ENCODE data around the gene OPA3. TPM values are rescaled to one million over a fixed set of nuclear protein-coding genes. Genes with fewer than 3 reads are reported as not detected.

OPA3 gene
- total RNA-seq, 1 donor from 2014 or later = 12.3 TPM

DNA sequence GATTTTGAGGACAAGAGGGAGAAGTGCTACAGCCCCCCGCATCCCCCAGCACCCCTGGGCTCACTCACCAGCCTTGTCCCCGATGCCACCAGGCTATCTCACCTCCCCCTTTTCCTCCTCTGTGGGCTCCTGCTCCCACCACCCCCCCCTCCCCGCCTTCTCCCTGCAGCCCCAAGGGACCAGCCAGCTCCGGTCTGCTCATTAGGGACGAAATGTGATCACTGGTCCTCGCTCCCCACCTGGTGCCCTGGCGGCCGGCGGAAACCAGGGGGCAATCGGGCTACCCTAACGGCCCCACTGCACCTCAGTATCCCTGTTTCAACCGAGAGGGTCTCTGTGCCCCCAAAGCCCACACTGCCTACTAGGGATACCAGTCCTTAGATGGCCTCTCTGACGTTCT lies 14.7 kb upstream of the OPA3 start:
- Histone ChIP-seq H3K4me3 (ENCODE audit: low read depth, low read length) (no peak overlapping the region), H3K27me3 (ENCODE audit: control insufficient read depth, insufficient read depth, low read length) (peaks cover 59% of the 10 kb centered on the region), H3K36me3 (ENCODE audit: control insufficient read depth, insufficient read depth, low read length) (no peaks in the 10 kb centered on the region)
- DNase-seq (ENCODE audit: low read depth) = no peak
- TF ChIP-seq, protein P1, sequence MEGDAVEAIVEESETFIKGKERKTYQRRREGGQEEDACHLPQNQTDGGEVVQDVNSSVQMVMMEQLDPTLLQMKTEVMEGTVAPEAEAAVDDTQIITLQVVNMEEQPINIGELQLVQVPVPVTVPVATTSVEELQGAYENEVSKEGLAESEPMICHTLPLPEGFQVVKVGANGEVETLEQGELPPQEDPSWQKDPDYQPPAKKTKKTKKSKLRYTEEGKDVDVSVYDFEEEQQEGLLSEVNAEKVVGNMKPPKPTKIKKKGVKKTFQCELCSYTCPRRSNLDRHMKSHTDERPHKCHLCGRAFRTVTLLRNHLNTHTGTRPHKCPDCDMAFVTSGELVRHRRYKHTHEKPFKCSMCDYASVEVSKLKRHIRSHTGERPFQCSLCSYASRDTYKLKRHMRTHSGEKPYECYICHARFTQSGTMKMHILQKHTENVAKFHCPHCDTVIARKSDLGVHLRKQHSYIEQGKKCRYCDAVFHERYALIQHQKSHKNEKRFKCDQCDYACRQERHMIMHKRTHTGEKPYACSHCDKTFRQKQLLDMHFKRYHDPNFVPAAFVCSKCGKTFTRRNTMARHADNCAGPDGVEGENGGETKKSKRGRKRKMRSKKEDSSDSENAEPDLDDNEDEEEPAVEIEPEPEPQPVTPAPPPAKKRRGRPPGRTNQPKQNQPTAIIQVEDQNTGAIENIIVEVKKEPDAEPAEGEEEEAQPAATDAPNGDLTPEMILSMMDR (IDR thresholded peaks at IDR 0.05; ENCODE audit: insufficient read depth, low read length, poor library complexity, severe bottlenecking) = no peak

DNA sequence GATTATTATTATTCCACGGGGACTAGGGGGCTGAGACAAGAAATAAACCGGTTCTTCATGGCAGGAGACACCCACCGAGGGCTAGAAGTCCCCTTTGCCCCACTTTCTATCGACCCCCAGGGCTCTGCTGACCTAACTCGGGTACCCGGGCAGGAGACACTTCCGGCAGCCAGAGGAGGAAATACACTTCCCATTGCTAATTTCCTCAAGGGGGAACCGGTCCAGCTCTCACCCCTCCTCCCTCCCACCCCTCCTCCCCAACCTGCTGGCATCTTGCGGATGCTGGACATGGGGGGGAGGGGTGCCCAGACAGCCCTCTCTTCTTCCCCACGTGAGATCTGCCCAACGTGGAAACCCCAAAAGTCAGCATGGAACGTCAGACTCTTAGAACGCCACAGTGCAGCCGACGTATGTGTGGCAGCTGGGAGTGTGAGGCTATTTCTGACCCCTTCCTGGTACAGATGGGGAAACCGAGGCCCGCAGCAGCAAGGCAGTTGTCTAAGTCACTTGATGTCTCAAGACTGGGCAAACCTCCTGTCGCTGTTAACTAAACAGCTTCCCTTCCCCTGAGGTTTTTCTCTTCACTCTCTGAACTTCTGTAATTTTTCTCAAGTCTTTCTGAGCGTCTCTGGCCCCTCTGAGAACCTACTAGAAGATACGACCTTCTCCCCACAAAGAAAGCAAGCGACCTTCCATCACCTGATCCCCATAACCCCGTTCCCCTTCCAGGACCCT lies 13.8 kb upstream of the OPA3 start:
- Histone ChIP-seq H3K36me3 (ENCODE audit: control insufficient read depth, insufficient read depth, low read length) (no peaks in the 10 kb centered on the region), H3K27me3 (ENCODE audit: control insufficient read depth, insufficient read depth, low read length) (peaks cover 59% of the 10 kb centered on the region), H3K4me3 (ENCODE audit: low read depth, low read length) (no peak overlapping the region)
- TF ChIP-seq, protein P1 (IDR thresholded peaks at IDR 0.05; ENCODE audit: insufficient read depth, low read length, poor library complexity, severe bottlenecking) = no peak
- DNase-seq (ENCODE audit: low read depth) = no peak

DNA sequence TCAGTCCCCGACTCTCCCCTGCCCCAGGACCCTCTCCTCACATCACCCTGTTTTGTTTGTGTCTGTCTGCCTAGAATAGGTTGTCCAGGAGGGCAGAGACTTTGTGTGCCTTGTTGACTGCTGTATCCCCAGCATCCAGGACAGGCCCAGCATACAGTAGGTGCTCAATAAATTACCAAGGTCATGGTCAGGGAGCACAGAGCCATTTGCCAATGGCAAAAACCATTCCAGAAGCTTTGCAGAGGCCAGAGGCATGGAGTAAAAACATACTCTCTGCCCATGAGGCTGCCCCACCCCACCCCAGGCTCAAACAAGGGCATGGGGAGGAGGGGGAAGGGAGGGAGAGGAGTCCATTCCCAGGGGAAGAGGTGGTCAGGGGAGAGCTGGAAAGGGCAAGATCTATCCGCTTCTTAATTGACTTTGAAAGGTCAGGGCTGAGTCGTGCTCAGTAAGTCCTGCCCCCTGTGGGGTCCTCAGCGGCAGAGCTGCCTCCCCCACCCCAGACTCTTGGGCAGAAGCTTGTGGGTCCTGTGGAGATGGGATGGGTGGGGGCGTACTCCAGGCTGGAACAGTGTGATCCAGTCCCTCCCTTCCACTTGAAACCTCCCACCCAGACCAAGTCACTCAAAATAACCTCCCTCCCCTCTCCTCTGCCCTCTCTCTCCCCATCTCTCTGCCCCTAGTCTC lies 13.0 kb upstream of the OPA3 start:
- H3K27me3 ChIP-seq (ENCODE audit: control insufficient read depth, insufficient read depth, low read length) = peaks cover 55% of the 10 kb centered on the region
- H3K4me3 ChIP-seq (ENCODE audit: low read depth, low read length) = no peak overlapping the region
- TF ChIP-seq, protein P1 (IDR thresholded peaks at IDR 0.05; ENCODE audit: insufficient read depth, low read length, poor library complexity, severe bottlenecking) = no peak
- no peak for DNase-seq (ENCODE audit: low read depth)
- no peaks in the 10 kb centered on the region for H3K36me3 ChIP-seq (ENCODE audit: control insufficient read depth, insufficient read depth, low read length)

DNA sequence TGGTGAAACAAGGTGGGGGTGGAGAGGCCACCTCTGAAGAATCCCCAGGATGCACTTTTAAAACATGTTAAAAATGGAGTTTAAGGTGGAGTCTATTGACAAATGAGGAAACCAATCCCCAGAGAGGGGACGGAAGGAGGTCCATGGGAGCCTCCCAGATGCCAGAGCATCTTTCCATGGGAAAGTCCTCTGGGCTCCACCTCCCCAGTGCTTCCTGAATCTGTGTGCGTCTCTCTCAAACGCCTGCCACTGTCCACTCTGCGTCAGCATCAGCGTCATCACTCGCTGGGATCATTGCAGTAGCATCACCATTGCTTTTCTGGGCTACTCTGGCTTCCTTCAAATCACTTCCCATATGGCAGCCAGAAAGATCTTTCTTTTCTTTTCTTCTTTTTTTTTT lies 11.2 kb upstream of the OPA3 start:
- DNase-seq (ENCODE audit: low read depth) = no peak
- TF ChIP-seq, protein P1 (IDR thresholded peaks at IDR 0.05; ENCODE audit: insufficient read depth, low read length, poor library complexity, severe bottlenecking) = no peak
- Histone ChIP-seq H3K36me3 (ENCODE audit: control insufficient read depth, insufficient read depth, low read length) (no peaks in the 10 kb centered on the region), H3K27me3 (ENCODE audit: control insufficient read depth, insufficient read depth, low read length) (peaks cover 40% of the 10 kb centered on the region), H3K4me3 (ENCODE audit: low read depth, low read length) (no peak overlapping the region)

DNA sequence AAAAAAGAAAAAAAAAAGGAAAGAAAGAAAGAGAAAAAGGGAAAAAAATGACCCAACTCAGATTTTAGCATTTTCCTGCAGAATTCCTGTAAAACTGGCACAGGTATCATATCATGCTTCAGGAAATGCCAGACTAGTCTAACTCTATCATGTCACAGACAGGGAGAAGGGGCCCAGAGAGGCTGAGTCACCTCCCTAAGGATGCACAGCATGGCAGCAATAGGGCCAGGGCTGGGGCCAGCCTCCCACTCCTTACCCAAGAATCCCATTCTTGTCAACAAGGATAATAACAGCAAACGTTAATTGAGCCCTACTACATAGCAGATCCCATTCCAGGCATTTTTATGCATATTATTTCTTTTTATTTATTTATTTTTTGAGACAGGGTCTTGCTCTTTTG lies 8.9 kb upstream of the OPA3 start:
- Histone ChIP-seq H3K4me3 (ENCODE audit: low read depth, low read length) (no peak overlapping the region), H3K27me3 (ENCODE audit: control insufficient read depth, insufficient read depth, low read length) (peaks cover 23% of the 10 kb centered on the region), H3K36me3 (ENCODE audit: control insufficient read depth, insufficient read depth, low read length) (no peaks in the 10 kb centered on the region)
- TF ChIP-seq, protein P1 (IDR thresholded peaks at IDR 0.05; ENCODE audit: insufficient read depth, low read length, poor library complexity, severe bottlenecking) = no peak
- no peak for DNase-seq (ENCODE audit: low read depth)
